Neural crest cell (in vitro differentiated cells): ENCODE results near the gene CDK15. TPM values are rescaled to one million over a fixed set of nuclear protein-coding genes. Genes with fewer than 3 reads are reported as not detected.
A peak's percentile ranks its signal among the peaks of the same experiment; 100 is the strongest.

Experiments used
- DNase-seq: peaks from one replicate; pipeline ENCODE4 v3.0.0; 2021; ENCODE audit warnings: low read depth, mixed read lengths, low spot score
- H3K27ac Mint-ChIP-seq: one replicate; pipeline ENCODE4 v1.8.0; 2021; ENCODE audit warnings: mild to moderate bottlenecking, mixed read lengths; ENCODE audit not compliant: unreplicated experiment
- H3K27me3 Mint-ChIP-seq: 2 replicates; pipeline ENCODE4 v1.8.0; 2021; ENCODE audit warnings: low read depth, mild to moderate bottlenecking, mixed read lengths
- H3K36me3 Mint-ChIP-seq: 2 replicates; pipeline ENCODE4 v1.8.0; 2021; ENCODE audit warnings: low read depth, mild to moderate bottlenecking, mixed read lengths
- H3K4me1 Mint-ChIP-seq: 2 replicates; pipeline ENCODE4 v1.8.0; 2021; ENCODE audit warnings: mixed read lengths
- H3K4me3 Mint-ChIP-seq: one replicate; pipeline ENCODE4 v1.8.0; 2021; ENCODE audit warnings: mild to moderate bottlenecking, mixed read lengths
- H3K9me3 Mint-ChIP-seq: 2 replicates; pipeline ENCODE4 v1.8.0; 2021; ENCODE audit warnings: mixed read lengths
- CTCF ChIP-seq: fragments of 200-600 bp; sonication (generic); conservative IDR thresholded peaks from 2 replicates; pipeline ENCODE4 v1.5.0; 2021; ENCODE audit warnings: antibody characterized with exemption, mild to moderate bottlenecking
- total RNA-seq: library from RNA; stranded (reverse); gene quantifications from 2 replicates; pipeline ENCODE4 v1.2.1, GENCODE V29; 2021

Gene CDK15
- total RNA-seq, 1 donor from 2014 or later, result not detected

- Mint-ChIP-seq H3K27ac (no peak overlapping the region), H3K27me3 (no peaks in the 10 kb centered on the region), H3K4me1 (peaks cover 54% of the 10 kb centered on the region)
Measured at GRCh38 chr2:201887773-201888425, 81.6 kb downstream of the CDK15 start.

GRCh38 chr2:201888426-201888800 lies 82.1 kb downstream of the CDK15 start:
- Mint-ChIP-seq H3K4me1 (peaks cover 54% of the 10 kb centered on the region), H3K9me3 (no peaks in the 10 kb centered on the region), H3K27ac (no peak overlapping the region), H3K36me3 (no peaks in the 10 kb centered on the region), H3K27me3 (no peaks in the 10 kb centered on the region), H3K4me3 (peak overlapping the region; percentile 52)
- no peak for TF ChIP-seq CTCF
- DNase-seq, result no peak

More at GRCh38 chr2:201887773-201888425, 81.6 kb downstream of the CDK15 start:
- DNase-seq, result no peak
- Mint-ChIP-seq H3K4me3 (peak overlapping the region; percentile 52), H3K36me3 (no peaks in the 10 kb centered on the region), H3K9me3 (no peaks in the 10 kb centered on the region)
- TF ChIP-seq CTCF, result no peak

- TF ChIP-seq CTCF, result no peak
- Mint-ChIP-seq H3K9me3 (no peaks in the 10 kb centered on the region), H3K27ac (no peak overlapping the region), H3K4me3 (peak overlapping the region; percentile 4), H3K36me3 (no peaks in the 10 kb centered on the region), H3K27me3 (no peaks in the 10 kb centered on the region), H3K4me1 (peaks cover 59% of the 10 kb centered on the region)
- DNase-seq, result no peak
Measured at GRCh38 chr2:201890453-201890852, 84.1 kb downstream of the CDK15 start.

GRCh38 chr2:201891676-201892075 lies 85.3 kb downstream of the CDK15 start:
- H3K4me3 Mint-ChIP-seq, result no peak overlapping the region
- no peak for TF ChIP-seq CTCF
- H3K27ac Mint-ChIP-seq, result no peak overlapping the region
- no peak for DNase-seq
- no peaks in the 10 kb centered on the region for H3K27me3 Mint-ChIP-seq
- H3K4me1 Mint-ChIP-seq, result peaks cover 59% of the 10 kb centered on the region
- no peaks in the 10 kb centered on the region for H3K9me3 Mint-ChIP-seq
- H3K36me3 Mint-ChIP-seq, result no peaks in the 10 kb centered on the region

- H3K27me3 Mint-ChIP-seq, result no peaks in the 10 kb centered on the region
- peaks cover 57% of the 10 kb centered on the region for H3K4me1 Mint-ChIP-seq
- H3K4me3 Mint-ChIP-seq, result no peak overlapping the region
- H3K9me3 Mint-ChIP-seq, result no peaks in the 10 kb centered on the region
- no peaks in the 10 kb centered on the region for H3K36me3 Mint-ChIP-seq
- DNase-seq, result no peak
- no peak for TF ChIP-seq CTCF
- no peak overlapping the region for H3K27ac Mint-ChIP-seq
Measured at GRCh38 chr2:201892516-201892915, 86.2 kb downstream of the CDK15 start.
